ENCODE measurements around the gene CD81.
A peak's percentile ranks its signal among the peaks of the same experiment; 100 is the strongest.
"Not testable (repeated sequence)": the region's sequence is repeated elsewhere in the genome, so short reads cannot be mapped to it uniquely, and the experiment has no call there.

The CD81 gene

DNA sequence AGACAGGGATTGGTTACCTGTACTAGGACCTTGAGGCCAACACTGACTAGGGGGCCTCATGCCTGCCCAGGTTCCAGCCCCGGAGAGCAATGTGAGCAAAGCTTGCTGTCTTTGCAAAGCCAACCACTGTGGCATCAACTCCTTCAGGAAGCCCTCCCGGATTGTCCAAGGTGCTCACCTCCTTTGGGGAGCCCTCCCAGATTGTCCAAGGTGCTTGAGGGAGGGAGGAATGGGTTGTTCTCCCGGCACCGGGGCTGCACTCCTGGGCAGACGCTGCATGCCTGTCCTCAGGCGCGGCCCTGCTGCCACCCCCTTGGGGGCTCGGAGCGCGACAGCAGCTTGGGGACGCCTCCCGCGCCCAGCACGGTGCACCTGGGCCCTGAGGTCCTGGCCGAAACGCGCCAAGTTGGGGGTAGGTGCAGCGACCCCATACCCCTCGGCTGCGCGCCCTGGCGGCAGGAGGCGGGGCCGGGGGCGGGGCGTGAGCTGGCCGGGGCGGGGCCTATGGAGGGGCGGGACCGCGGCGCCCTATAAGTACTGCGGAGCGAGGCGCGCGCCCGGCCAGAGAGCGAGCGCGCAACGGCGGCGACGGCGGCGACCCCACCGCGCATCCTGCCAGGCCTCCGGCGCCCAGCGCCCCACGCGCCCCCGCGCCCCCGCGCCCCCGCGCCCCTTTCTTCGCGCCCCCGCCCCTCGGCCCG lies at the start of gene CD81:
Gene CD81, plus strand, starts transcription at position 560 of the 701 bp plus-strand sequence. CDS start 240 bp downstream, outside the sequence.
- H3K4me3 ChIP-seq (ENCODE audit: low read depth, low read length) = peak within 1 kb of the TSS; percentile 87
- peak; percentile 51 for DNase-seq (ENCODE audit: low read depth)
- TF ChIP-seq, protein P1, sequence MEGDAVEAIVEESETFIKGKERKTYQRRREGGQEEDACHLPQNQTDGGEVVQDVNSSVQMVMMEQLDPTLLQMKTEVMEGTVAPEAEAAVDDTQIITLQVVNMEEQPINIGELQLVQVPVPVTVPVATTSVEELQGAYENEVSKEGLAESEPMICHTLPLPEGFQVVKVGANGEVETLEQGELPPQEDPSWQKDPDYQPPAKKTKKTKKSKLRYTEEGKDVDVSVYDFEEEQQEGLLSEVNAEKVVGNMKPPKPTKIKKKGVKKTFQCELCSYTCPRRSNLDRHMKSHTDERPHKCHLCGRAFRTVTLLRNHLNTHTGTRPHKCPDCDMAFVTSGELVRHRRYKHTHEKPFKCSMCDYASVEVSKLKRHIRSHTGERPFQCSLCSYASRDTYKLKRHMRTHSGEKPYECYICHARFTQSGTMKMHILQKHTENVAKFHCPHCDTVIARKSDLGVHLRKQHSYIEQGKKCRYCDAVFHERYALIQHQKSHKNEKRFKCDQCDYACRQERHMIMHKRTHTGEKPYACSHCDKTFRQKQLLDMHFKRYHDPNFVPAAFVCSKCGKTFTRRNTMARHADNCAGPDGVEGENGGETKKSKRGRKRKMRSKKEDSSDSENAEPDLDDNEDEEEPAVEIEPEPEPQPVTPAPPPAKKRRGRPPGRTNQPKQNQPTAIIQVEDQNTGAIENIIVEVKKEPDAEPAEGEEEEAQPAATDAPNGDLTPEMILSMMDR (conservative IDR thresholded peaks at IDR 0.05; ENCODE audit: low read depth, low read length) = no peak

DNA sequence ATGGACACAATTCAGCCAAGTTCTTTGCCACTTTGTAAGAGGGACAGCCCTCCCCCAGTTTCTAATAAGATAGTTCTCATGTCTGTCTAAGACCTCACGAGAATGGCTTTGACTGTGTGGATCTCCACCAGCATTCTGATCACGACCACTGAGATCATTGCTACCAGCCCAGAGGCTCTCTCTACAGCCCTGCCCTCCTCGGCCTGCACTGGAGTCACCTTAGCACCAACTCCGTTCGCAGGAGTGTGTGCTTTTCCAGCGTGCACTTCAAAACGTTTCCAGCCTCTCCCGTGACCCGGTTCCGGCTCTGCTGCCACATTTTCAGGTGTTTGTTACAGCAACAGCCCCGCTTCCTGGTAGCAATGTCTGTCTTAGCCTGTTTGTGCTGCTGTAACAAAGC lies 49.1 kb upstream of the CD81 start:
- no peak overlapping the region for H3K4me3 ChIP-seq (ENCODE audit: low read depth, low read length)
- TF ChIP-seq, protein P1 (conservative IDR thresholded peaks at IDR 0.05; ENCODE audit: low read depth, low read length) = no peak
- no peak for DNase-seq (ENCODE audit: low read depth)

DNA sequence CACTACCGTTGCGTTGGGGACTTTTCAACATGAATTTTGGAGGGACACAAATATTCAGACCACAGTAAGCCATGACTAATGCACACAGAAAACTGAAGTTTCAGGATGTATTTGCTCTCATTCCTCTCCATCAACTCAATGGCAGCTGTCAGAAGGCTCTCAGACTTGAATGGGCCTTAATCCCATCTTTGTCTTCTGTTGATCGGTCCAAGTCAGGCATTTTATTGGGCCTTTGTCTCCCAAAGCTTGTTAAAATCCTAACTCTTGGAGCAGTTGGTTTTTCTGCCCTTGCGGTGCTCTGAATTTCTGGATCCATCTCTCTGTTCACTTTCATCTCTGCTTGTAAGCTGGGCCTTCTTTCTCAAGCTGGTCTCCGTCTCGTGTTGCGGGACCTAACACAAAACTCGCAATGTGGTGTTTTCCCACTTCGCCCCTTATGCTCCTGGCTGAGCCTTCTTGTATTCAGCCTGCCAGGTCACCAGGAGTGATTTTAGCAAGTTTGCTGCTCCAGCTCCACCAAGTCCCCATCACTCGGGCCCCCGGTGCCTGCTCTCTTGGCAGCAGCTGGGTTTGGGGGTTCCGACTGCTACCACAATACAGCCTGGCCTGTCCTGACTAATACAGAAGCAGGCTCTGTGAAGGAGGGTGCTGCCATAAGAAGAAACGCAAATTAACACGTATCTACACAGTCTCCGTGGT lies 48.3 kb upstream of the CD81 start:
- TF ChIP-seq, protein P1 (conservative IDR thresholded peaks at IDR 0.05; ENCODE audit: low read depth, low read length) = no peak
- DNase-seq (ENCODE audit: low read depth) = no peak
- H3K4me3 ChIP-seq (ENCODE audit: low read depth, low read length) = no peak overlapping the region

- no peak for DNase-seq (ENCODE audit: low read depth)
- no peak overlapping the region for H3K4me3 ChIP-seq (ENCODE audit: low read depth, low read length)
- TF ChIP-seq, protein P1 (conservative IDR thresholded peaks at IDR 0.05; ENCODE audit: low read depth, low read length) = no peak
Observed at GRCh38 chr11:2329551-2329950, 47.6 kb upstream of the CD81 start.

DNA sequence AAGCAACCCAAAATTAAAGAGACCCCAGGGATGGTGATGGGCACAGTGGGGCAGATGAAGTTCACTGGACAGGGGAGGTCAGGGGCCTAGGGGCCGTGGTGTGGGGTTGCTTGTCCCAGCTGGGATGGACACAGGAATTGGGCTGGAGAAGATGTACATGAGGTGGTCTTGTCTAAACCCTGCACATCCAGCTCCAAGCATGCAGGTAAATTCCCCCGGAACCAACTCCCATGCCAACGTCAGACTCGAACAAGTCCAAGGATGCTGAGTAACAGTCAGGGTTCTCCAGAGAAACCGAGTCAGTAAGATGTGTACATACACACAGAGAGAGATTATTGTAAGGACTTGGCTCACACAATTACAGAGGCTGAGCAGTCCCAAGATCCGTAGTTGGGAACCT lies 46.4 kb upstream of the CD81 start:
- no peak for DNase-seq (ENCODE audit: low read depth)
- no peak overlapping the region for H3K4me3 ChIP-seq (ENCODE audit: low read depth, low read length)
- TF ChIP-seq, protein P1 (conservative IDR thresholded peaks at IDR 0.05; ENCODE audit: low read depth, low read length) = no peak

- TF ChIP-seq, protein P1 (conservative IDR thresholded peaks at IDR 0.05; ENCODE audit: low read depth, low read length) = no peak
- no peak overlapping the region for H3K4me3 ChIP-seq (ENCODE audit: low read depth, low read length)
- DNase-seq (ENCODE audit: low read depth) = no peak
Observed at GRCh38 chr11:2331404-2331803, 45.7 kb upstream of the CD81 start.

DNA sequence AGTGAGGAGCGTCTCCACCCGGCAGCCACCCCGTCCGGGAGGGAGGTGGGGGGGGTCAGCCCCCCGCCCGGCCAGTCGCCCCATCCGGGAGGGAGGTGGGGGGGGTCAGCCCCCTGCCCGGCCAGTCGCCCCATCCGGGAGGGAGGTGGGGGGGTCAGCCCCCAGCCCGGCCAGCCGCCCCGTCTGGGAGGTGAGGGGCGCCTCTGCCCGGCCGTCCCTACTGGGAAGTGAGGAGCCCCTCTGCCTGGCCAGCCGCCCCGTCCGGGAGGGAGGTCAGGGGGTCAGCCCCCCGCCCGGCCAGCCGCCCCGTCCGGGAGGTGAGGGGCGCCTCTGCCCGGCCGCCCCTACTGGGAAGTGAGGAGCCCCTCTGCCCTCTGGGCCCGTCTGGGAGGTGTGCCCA lies 44.5 kb upstream of the CD81 start:
- DNase-seq (ENCODE audit: low read depth) = not testable (repeated sequence)

DNA sequence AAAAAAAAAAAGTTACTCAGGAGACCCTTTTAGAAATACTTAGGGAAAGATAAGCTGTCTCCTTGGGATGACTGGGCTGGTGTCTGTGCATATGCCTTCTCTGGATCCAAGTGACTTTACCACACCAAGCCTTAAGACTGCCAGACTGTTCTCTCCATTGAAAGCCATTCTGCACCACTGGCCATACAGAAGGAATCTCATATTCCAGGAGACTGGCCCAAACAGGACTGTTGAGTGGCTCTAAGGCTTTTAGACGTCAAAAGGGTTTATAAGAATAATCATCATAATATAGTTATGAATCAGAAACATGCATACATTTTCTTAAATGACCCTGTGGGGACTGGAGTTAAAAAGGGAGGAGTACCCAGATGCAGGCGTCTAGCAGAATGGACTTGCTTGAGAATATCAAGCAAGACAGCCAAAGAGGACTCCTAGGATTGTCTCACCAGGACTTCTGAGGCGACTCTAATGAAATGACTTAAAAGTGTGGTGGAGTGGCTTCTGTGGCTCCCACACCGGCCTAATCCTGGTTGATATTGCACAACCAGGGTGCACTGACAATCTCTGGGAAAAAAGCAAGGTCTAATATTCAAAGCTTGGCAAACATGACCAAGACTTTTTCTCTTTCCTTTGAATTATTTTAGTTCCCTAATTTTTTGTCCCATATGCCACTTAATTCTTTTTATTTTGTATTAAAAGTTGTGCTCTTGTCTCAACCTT lies 43.5 kb upstream of the CD81 start:
- not testable (repeated sequence) for H3K4me3 ChIP-seq (ENCODE audit: low read depth, low read length); DNase-seq (ENCODE audit: low read depth)

More for the DNA sequence above, 44.5 kb upstream of the CD81 start:
- not testable (repeated sequence) for H3K4me3 ChIP-seq (ENCODE audit: low read depth, low read length)

DNA sequence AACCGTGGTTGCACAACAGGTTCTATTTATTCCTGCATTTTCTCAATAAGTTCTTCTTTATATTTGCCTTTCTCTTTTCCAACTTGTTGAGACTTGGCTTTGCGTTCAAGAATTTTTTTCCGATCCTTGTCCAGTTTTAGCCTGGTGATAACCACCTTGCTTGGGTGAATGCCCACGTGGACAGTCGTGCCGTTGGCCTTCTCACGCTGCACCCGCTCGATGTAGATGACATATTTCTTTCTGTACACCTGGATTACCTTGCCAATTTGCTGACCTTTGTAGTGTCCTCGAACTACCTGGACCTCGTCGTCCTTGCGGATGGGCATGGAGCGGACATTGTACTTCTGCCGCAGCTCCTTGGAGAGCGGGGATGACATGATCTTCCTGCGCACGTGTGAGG lies 41.8 kb upstream of the CD81 start:
- not testable (repeated sequence) for DNase-seq (ENCODE audit: low read depth); H3K4me3 ChIP-seq (ENCODE audit: low read depth, low read length)

DNA sequence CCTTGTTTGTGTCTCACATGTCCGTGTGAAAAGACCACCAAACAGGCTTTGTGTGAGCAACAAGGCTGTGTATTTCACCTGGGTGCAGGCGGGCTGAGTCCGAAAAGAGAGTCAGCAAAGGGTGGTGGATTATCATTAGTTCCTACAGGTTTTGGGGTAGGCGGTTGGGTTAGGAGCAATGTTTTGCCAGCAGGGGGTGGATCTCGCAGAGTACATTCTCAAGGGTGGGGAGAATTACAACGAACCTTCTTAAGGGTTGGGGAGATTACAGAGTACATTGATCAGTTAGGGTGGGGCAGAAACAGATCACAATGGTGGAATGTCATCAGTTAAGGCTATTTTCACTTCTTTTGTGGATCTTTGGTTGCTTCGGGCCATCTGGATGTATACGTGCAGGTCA lies 38.4 kb upstream of the CD81 start:
- H3K4me3 ChIP-seq (ENCODE audit: low read depth, low read length); DNase-seq (ENCODE audit: low read depth): not testable (repeated sequence)

All from choroid plexus epithelial cell (primary cell).